NCI-H1417 (cell line): ENCODE results near the gene CDC34.
"Not testable (repeated sequence)": the region's sequence is repeated elsewhere in the genome, so short reads cannot be mapped to it uniquely, and the experiment has no call there.

Experiments
- DNase-seq, 3 experiments: peaks; one replicate each; lab custom pipeline; 2025; lab: John Stamatoyannopoulos, UW

The CDC34 gene

GRCh38 chr19:573519-573825 lies 41.9 kb downstream of the CDC34 start:
- DNase-seq, result no peak

GRCh38 chr19:574658-575526 lies 43.3 kb downstream of the CDC34 start:
- peak in 1 of 3 experiments; percentile 34 for DNase-seq

- DNase-seq, result no peak
Observed at GRCh38 chr19:575527-576506, 44.3 kb downstream of the CDC34 start.

- DNase-seq, result no peak
Observed at GRCh38 chr19:576768-577438, 45.3 kb downstream of the CDC34 start.

- DNase-seq, result no peak
Observed at GRCh38 chr19:577439-578392, 46.2 kb downstream of the CDC34 start.

GRCh38 chr19:579111-579841 lies 47.7 kb downstream of the CDC34 start:
- no peak for DNase-seq

GRCh38 chr19:579842-580155 lies 48.2 kb downstream of the CDC34 start:
- DNase-seq, result no peak

GRCh38 chr19:580274-580835 lies 48.8 kb downstream of the CDC34 start:
- DNase-seq, result no peak

- DNase-seq, result no peak
Observed at GRCh38 chr19:581399-582111, 50.0 kb downstream of the CDC34 start.

GRCh38 chr19:582497-583197 lies 51.1 kb downstream of the CDC34 start:
- DNase-seq, result peak in 1 of 3 experiments; percentile 31

GRCh38 chr19:583198-583967 lies 51.8 kb downstream of the CDC34 start:
- DNase-seq, result no peak

GRCh38 chr19:583968-584239 lies 52.3 kb downstream of the CDC34 start:
- DNase-seq, result no peak

- peak in 2 of 3 experiments; percentile 40 to 62 for DNase-seq
Observed at GRCh38 chr19:584240-585001, 52.9 kb downstream of the CDC34 start.

- DNase-seq, result not testable (repeated sequence)
Observed at GRCh38 chr19:585146-585545, 53.6 kb downstream of the CDC34 start.

- no peak for DNase-seq
Observed at GRCh38 chr19:585551-586110, 54.1 kb downstream of the CDC34 start.

GRCh38 chr19:588093-588740 lies 56.7 kb downstream of the CDC34 start:
- DNase-seq, result peak; percentile 71 to 98 (median 95)
